Kidney (tissue), 14 donors: ENCODE measurements around the gene ZFP69. TPM values are rescaled to one million over a fixed set of nuclear protein-coding genes. Genes with fewer than 3 reads are reported as not detected.
A peak's percentile ranks its signal among the peaks of the same experiment; 100 is the strongest.

ENCODE experiments used
- DNase-seq, 5 donors: peaks; one replicate each; pipeline ENCODE4 v3.0.0-alpha.2; 2013 to 2020
- FAIRE-seq: peaks from 2 replicates; lab custom pipeline; 2012; peaks lifted over from hg19 to GRCh38; lab: Jason Lieb, UNC
- H3K27ac ChIP-seq, 2 donors: one replicate each; pipeline ENCODE4 v1.7.0; 2013; ENCODE audit warnings: low read depth in 2 of 2, low read length in 2 of 2, inconsistent platforms in 1 of 2
- H3K27me3 ChIP-seq: one replicate; pipeline ENCODE4 v1.7.1; 2013; ENCODE audit warnings: low read length, inconsistent platforms; ENCODE audit not compliant: control insufficient read depth, insufficient read depth
- H3K36me3 ChIP-seq, 3 donors: one replicate each; pipeline versions ENCODE4 v1.7.0 to v1.7.1; 2013; ENCODE audit warnings: low read length in 3 of 3, control low read depth in 1 of 3, inconsistent platforms in 1 of 3; ENCODE audit not compliant: insufficient read depth in 3 of 3, control insufficient read depth in 2 of 3
- H3K4me1 ChIP-seq, 3 donors: one replicate each; pipeline versions ENCODE4 v1.7.0 to v1.7.1; 2013; ENCODE audit warnings: low read length in 3 of 3, inconsistent platforms in 1 of 3, low read depth in 1 of 3; ENCODE audit not compliant: control insufficient read depth in 2 of 3, insufficient read depth in 2 of 3
- H3K4me3 ChIP-seq, 3 donors: one replicate each; pipeline versions ENCODE4 v1.7.0 to v1.8.1; 2013; ENCODE audit warnings: low read length in 3 of 3, control low read depth in 1 of 3, inconsistent platforms in 1 of 3
- H3K9ac ChIP-seq, 3 donors: one replicate each; pipeline versions ENCODE4 v1.7.0 to v1.7.1; 2013; ENCODE audit warnings: low read length in 3 of 3, control low read depth in 1 of 3, inconsistent platforms in 1 of 3
- H3K9me3 ChIP-seq, 3 donors: one replicate each; pipeline versions ENCODE4 v1.7.0 to v1.7.1; 2013; ENCODE audit warnings: low read length in 3 of 3, control low read depth in 1 of 3, inconsistent platforms in 1 of 3; ENCODE audit not compliant: control insufficient read depth in 2 of 3, insufficient read depth in 1 of 3
- intact Hi-C: fragments of 100-400 bp; cut with DNase I; formaldehyde crosslinking; loops from one replicate; pipeline ENCODE4 v1.11.1; 2022
- polyA plus RNA-seq: library from polyadenylated mRNA; stranded (reverse); fragments of 350-450 nt; fragmentation: Illumina TruSeq; extraction: RNeasy Lipid Tissue Mini Kit (QIAGEN cat#74804); gene quantifications from one replicate; pipeline ENCODE4 v1.2.3, GENCODE V29; 2014; ENCODE audit warnings: low read depth, low replicate concordance; ENCODE audit not compliant: insufficient read depth
- total RNA-seq: library from RNA; stranded (reverse); fragmentation: NEBNext Ultra II Directional; extraction: Animal tissue kit (Norgen Biotek cat#: 25700); gene quantifications from one replicate; pipeline ENCODE4 v1.2.1, GENCODE V29; 2021
- TF ChIP-seq, protein P1 (sequence below): IDR thresholded peaks from 3 replicates; pipeline ENCODE4 v1.5.1; 2012; ENCODE audit warnings: mild to moderate bottlenecking, moderate library complexity, borderline replicate concordance; ENCODE audit not compliant: insufficient read depth; ENCODE audit errors: extremely low read depth
- donor health status: control.
- donor health status: control.
- donor health status: control.
- donor health status: control.
- donor health status: control.
- donor health status: DM: yes; HTN: yes; CAD: no.
- donor health status: Normal renal cell carcinoma (clear cell type).

Gene ZFP69
- total and polyA plus RNA-seq, 2 donors from 2014 or later: 2.7 to 2.9 TPM

DNA sequence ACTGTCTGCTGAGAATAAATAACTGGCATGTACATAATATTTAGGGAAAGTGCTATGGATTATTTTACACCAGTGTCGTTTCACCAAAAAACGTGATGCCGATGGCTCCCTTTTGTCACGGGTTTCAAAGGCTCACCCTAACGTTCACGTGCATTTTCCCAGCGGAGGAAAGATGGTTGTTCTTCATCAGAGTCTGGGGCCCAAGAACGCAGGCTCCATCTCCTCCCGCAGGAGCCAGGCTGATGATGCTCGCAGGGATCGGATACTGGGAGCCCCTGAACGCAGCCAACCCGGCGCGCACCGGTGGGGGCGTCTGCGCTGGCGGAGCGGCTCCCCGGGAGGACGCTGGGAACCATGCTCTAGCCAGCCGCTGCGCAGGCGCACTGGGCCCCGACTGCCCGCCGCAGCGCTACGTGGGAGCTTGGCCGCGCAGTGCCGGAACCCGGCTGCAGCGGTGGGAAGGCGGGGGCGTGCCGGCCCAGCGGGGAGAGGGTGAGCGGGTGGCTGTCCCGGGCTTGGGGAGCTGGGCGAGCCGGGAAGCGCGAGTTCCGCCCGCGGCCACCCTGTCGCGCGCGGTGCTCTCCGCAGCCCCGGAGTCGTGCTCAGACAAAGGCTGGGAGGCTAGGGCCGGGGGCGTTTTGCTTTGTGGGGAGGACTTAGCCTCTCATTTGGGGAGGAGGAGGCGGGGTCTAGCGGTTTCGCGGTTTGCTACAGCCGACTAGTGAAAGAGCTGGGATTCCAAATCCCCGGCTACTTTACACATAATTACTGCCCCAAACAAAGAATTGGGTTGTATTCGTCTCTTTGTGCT lies 27.2 kb upstream of the ZFP69 start, which contains the start of gene ZFP69B:
ZFP69B (plus strand) TSS at position 793 of the 811 bp plus-strand sequence. CDS start 486 bp downstream, outside the sequence.
- intact Hi-C loops: no loop called here
- peaks cover 0 to 6% (median 0%) of the 10 kb centered on the region in 3 donors for H3K4me1 ChIP-seq
- DNase-seq (peak; percentile 95 to 98 (median 96)), FAIRE-seq (no peak)
- no peaks in the 10 kb centered on the region for H3K9me3 ChIP-seq
- H3K27ac ChIP-seq: peak within 1 kb of the TSS; percentile 28 to 57
- peak within 1 kb of the TSS; percentile 83 to 91 (median 84) for H3K9ac ChIP-seq
- H3K27me3 ChIP-seq: no peaks in the 10 kb centered on the region
- TF ChIP-seq, protein P1, sequence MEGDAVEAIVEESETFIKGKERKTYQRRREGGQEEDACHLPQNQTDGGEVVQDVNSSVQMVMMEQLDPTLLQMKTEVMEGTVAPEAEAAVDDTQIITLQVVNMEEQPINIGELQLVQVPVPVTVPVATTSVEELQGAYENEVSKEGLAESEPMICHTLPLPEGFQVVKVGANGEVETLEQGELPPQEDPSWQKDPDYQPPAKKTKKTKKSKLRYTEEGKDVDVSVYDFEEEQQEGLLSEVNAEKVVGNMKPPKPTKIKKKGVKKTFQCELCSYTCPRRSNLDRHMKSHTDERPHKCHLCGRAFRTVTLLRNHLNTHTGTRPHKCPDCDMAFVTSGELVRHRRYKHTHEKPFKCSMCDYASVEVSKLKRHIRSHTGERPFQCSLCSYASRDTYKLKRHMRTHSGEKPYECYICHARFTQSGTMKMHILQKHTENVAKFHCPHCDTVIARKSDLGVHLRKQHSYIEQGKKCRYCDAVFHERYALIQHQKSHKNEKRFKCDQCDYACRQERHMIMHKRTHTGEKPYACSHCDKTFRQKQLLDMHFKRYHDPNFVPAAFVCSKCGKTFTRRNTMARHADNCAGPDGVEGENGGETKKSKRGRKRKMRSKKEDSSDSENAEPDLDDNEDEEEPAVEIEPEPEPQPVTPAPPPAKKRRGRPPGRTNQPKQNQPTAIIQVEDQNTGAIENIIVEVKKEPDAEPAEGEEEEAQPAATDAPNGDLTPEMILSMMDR: no peak
- H3K4me3 ChIP-seq: peak within 1 kb of the TSS; percentile 84 to 92 (median 86)
- H3K36me3 ChIP-seq: no peaks in the 10 kb centered on the region

DNA sequence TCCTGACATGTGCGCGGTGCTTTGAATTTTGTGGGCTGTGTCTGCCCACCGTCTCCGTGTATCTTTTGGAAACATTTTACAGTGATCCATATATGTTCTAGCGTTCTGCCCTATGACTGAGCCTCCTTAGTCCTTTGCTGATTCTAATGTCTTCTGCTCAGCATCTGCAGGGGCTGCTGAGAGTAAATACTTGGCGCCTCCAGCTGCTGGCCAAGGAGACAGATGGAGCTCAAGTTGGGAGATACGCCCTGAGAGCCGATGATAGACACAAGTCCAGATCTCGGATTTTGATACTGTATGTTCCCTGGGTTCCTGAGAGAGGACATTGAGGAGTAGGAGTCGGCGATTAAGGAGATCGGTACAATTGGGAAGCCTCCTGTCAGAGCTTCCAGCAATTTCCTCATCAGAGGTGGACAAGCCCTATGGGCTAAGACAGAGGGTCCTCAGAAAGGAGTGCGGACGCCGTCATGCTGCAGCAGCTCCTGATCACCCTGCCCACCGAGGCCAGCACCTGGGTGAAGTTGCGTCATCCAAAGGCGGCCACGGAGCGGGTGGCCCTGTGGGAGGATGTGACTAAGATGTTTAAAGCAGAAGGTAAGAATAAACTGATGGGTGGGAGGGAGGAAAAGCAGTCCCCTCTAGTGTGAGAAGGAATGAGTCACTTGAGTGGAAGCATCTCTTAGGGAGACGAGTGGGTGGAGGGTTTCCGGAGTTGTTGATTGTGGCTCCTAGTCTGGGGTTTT lies 26.4 kb upstream of the ZFP69 start:
- H3K9me3 ChIP-seq: no peaks in the 10 kb centered on the region
- H3K27me3 ChIP-seq: no peaks in the 10 kb centered on the region
- H3K9ac ChIP-seq: peak overlapping the region; percentile 20 to 82 (median 68)
- intact Hi-C loops: no loop called here
- no peaks in the 10 kb centered on the region for H3K36me3 ChIP-seq
- FAIRE-seq (no peak), DNase-seq (peak in 3 of 5 donors; percentile 36 to 62 (median 39))
- peak overlapping the region in 1 of 2 donors; percentile 57 for H3K27ac ChIP-seq
- peak overlapping the region; percentile 84 to 92 (median 86) for H3K4me3 ChIP-seq
- TF ChIP-seq, protein P1: no peak
- H3K4me1 ChIP-seq: peaks cover 0 to 6% (median 0%) of the 10 kb centered on the region in 3 donors

DNA sequence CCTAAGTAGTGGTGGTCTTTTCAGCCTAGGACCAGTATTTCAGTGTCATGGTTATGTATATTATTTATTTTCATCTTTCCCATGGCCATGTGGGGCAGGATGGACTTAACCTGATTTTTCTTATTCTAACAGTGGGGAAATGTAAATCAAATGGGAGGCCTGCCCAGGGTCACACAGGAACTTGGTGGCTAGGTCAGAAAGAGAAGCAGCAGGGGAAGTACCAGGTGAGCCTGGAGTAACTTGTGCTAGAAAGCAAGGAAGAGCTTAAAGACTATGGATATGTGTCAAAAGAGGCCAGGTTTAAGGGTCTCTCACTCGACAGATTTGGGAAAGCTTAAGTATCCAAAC lies 25.9 kb upstream of the ZFP69 start:
- FAIRE-seq: no peak
- no peaks in the 10 kb centered on the region for H3K9me3 ChIP-seq
- no peaks in the 10 kb centered on the region for H3K36me3 ChIP-seq
- H3K27ac ChIP-seq: no peak overlapping the region
- intact Hi-C loops: no loop called here
- TF ChIP-seq, protein P1: no peak
- no peaks in the 10 kb centered on the region for H3K27me3 ChIP-seq
- DNase-seq: no peak
- peaks cover 0 to 6% (median 0%) of the 10 kb centered on the region in 3 donors for H3K4me1 ChIP-seq
- H3K9ac ChIP-seq: no peak overlapping the region
- no peak overlapping the region for H3K4me3 ChIP-seq
